ENCODE data around the gene CACNA1C. TPM values are rescaled to one million over a fixed set of nuclear protein-coding genes. Genes with fewer than 3 reads are reported as not detected.

CACNA1C gene
- total and polyA plus RNA-seq, 2 of the 4 experiments (the other 2 are of a cell fraction), result 1.6 to 2.6 TPM

GRCh38 chr12:2168808-2169207 lies 116.0 kb downstream of the CACNA1C start:
- H2BK20ac ChIP-seq (ENCODE audit: low read depth, low read length), result no peak overlapping the region
- no peak overlapping the region for H3K56ac ChIP-seq (ENCODE audit: extremely low read depth, insufficient read depth, low read length)
- H3K9ac ChIP-seq (ENCODE audit: low read depth, low read length), result no peak overlapping the region
- WGBS, 2 experiments (ENCODE audit: extremely low coverage in 2 of 2, insufficient read length in 1 of 2), result no CpG with 5 or more reads among the region's 6 CpGs
- TF ChIP-seq FOS (IDR thresholded peaks at IDR 0.05; ENCODE audit: low read depth, low read length) (0 out of 2 replicates have a peak, but pooled peaks have one; percentile 18), RFX5 (IDR thresholded peaks at IDR 0.05; ENCODE audit: low read depth, low read length) (no peak)
- intact Hi-C loops (cut with micrococcal nuclease), result no loop called here
- POLR2A ChIA-PET (ENCODE audit: unreplicated experiment), result no interaction called here
- H3K14ac ChIP-seq (replicated peaks; ENCODE audit: low read depth, low read length), result no peak overlapping the region
- H2BK15ac ChIP-seq (ENCODE audit: low read depth, low read length), result no peak overlapping the region
- peaks cover 12% of the 10 kb centered on the region for H3K4me1 ChIP-seq (ENCODE audit: control insufficient read depth, insufficient read depth, low read length)
- DNase-seq, result peak; percentile 49
- H3K4ac ChIP-seq (ENCODE audit: low read depth, low read length), result no peak overlapping the region
- no peak overlapping the region for H3K4me3 ChIP-seq (ENCODE audit: insufficient read depth, low read depth, low read length)
- ATAC-seq (ENCODE audit: low read depth), result no peak
- H3K79me1 ChIP-seq (ENCODE audit: low read depth in 1 of 2, low read length in 2 of 2), result peaks cover 0 to 6% of the 10 kb centered on the region in 2 experiments; a peak in 1 of 4 replicates
- no peak overlapping the region for H3K4me2 ChIP-seq (ENCODE audit: low read depth, low read length)
- peak overlapping the region; percentile 24 for H2AFZ ChIP-seq (replicated peaks; ENCODE audit: low read length, poor library complexity)
- no peak overlapping the region for H2BK120ac ChIP-seq (ENCODE audit: low read depth, low read length)
- H2AK5ac ChIP-seq (ENCODE audit: low read depth, low read length), result no peak overlapping the region
- H3K27ac ChIP-seq (ENCODE audit: insufficient read depth, low read length), result no peak overlapping the region
- H3K27me3 ChIP-seq (ENCODE audit: control insufficient read depth, insufficient read depth, low read length), result no peaks in the 10 kb centered on the region
- dilution Hi-C loops (cut with HindIII; ENCODE audit: low sequenced_read_pairs, unreplicated experiment), result no loop called here
- no TSS peak for BruUV-seq (replicated peaks)
- no peak overlapping the region for H2BK5ac ChIP-seq (ENCODE audit: low read depth, low read length, poor library complexity, severe bottlenecking)
- H3K9me3 ChIP-seq (ENCODE audit: control insufficient read depth, insufficient read depth, low read length), result peaks cover 3% of the 10 kb centered on the region; the same call in 1 of the 2 replicates
- CTCF ChIA-PET, result no interaction called here
- peaks cover 22% of the 10 kb centered on the region for H3K9me1 ChIP-seq (ENCODE audit: insufficient read depth, low read length)
- no peak overlapping the region for H2AK9ac ChIP-seq (replicated peaks; ENCODE audit: low read depth, low read length, poor library complexity)
- H3K18ac ChIP-seq (ENCODE audit: low read depth, low read length), result no peak overlapping the region
- H4K20me1 ChIP-seq (ENCODE audit: insufficient read depth, low read length), result no peaks in the 10 kb centered on the region
- no peak overlapping the region for H4K5ac ChIP-seq (ENCODE audit: low read depth, low read length)
- no peak overlapping the region for H4K8ac ChIP-seq (ENCODE audit: low read depth in 2 of 2, low read length in 2 of 2)
- H3K36me3 ChIP-seq (ENCODE audit: control insufficient read depth, insufficient read depth, low read length), result no peaks in the 10 kb centered on the region
- in situ Hi-C loops (cut with MboI; ENCODE audit: low sequenced_read_pairs), result no loop called here
- no peak overlapping the region for H4K91ac ChIP-seq (ENCODE audit: insufficient read depth, low read depth, low read length)
- H3K23ac ChIP-seq (ENCODE audit: low read depth, low read length), result no peak overlapping the region

All from IMR-90 (cell line).